OCI-LY3 (cell line): ENCODE data around the gene SUPT3H.

Experiments used
- EZH2phosphoT487 ChIP-seq: fragments of 200-600 bp; shearing (Covaris generic); IDR thresholded peaks from 2 replicates; pipeline ENCODE4 v1.6.1; 2018; ENCODE audit warnings: antibody characterized with exemption, mixed run types, low read depth
- TF ChIP-seq, protein P1 (sequence below): fragments of 200-600, 300-600 bp; sonication (generic); IDR thresholded peaks from 2 replicates; pipeline ENCODE4 v1.5.1; 2014; ENCODE audit warnings: antibody characterized with exemption, low read length, low read depth

DNA sequence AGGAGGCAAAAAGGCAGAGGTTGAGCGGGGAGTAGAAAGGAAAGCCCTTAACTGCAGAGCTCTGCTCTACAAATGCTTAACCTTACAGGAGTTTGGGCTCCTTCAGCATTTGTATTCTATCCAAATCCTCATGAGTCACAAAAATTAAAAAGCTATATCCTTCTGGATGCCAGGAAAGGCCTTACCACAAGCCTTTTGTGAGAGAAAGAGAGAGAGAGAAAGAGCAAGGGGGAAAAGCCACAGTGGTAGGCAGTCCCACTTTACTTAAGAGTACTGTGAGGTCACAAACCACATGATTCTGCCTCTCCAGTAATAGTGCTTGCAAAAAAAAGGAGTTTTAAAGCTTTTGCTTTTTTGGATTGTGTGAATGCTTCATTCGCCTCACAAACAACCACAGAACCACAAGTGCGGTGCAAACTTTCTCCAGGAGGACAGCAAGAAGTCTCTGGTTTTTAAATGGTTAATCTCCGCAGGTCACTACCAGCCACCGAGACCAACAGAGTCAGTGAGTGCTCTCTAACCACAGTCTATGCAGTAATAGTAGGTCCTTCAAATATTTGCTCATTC is 49.7 kb downstream of the SUPT3H start, which contains the start of gene RUNX2:
- TF ChIP-seq, protein P1, sequence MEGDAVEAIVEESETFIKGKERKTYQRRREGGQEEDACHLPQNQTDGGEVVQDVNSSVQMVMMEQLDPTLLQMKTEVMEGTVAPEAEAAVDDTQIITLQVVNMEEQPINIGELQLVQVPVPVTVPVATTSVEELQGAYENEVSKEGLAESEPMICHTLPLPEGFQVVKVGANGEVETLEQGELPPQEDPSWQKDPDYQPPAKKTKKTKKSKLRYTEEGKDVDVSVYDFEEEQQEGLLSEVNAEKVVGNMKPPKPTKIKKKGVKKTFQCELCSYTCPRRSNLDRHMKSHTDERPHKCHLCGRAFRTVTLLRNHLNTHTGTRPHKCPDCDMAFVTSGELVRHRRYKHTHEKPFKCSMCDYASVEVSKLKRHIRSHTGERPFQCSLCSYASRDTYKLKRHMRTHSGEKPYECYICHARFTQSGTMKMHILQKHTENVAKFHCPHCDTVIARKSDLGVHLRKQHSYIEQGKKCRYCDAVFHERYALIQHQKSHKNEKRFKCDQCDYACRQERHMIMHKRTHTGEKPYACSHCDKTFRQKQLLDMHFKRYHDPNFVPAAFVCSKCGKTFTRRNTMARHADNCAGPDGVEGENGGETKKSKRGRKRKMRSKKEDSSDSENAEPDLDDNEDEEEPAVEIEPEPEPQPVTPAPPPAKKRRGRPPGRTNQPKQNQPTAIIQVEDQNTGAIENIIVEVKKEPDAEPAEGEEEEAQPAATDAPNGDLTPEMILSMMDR, result no peak
- TF ChIP-seq EZH2phosphoT487, result no peak
